HG03103 (cell line): ENCODE results near the gene CD79A.

Source experiments
- ATAC-seq: cut with Tn5 transposase; IDR thresholded peaks from one replicate; pipeline ENCODE4 v1.9.1; 2021; ENCODE audit warnings: low read depth; ENCODE audit not compliant: unreplicated experiment

The CD79A gene

GRCh38 chr19:41917676-41918075 is 40.6 kb downstream of the CD79A start:
- no peak for ATAC-seq

GRCh38 chr19:41918095-41918494 is 41.0 kb downstream of the CD79A start:
- ATAC-seq, result no peak

GRCh38 chr19:41918653-41919244 is 41.7 kb downstream of the CD79A start:
- ATAC-seq, result no peak

- ATAC-seq, result no peak
Observed at GRCh38 chr19:41919948-41920712, 43.1 kb downstream of the CD79A start.

GRCh38 chr19:41920882-41921576 is 44.0 kb downstream of the CD79A start:
- ATAC-seq, result no peak

GRCh38 chr19:41921577-41922576 is 44.8 kb downstream of the CD79A start:
- no peak for ATAC-seq

- ATAC-seq, result no peak
Observed at GRCh38 chr19:41922585-41922984, 45.5 kb downstream of the CD79A start.

GRCh38 chr19:41923045-41923788 is 46.1 kb downstream of the CD79A start:
- no peak for ATAC-seq

- no peak for ATAC-seq
Observed at GRCh38 chr19:41924151-41925145, 47.4 kb downstream of the CD79A start.

GRCh38 chr19:41925208-41926003 is 48.3 kb downstream of the CD79A start:
- ATAC-seq, result no peak

GRCh38 chr19:41926028-41926762 is 49.1 kb downstream of the CD79A start:
- ATAC-seq, result no peak

- ATAC-seq, result no peak
Observed at GRCh38 chr19:41926763-41927496, 49.9 kb downstream of the CD79A start.

GRCh38 chr19:41927497-41928192 is 50.6 kb downstream of the CD79A start:
- no peak for ATAC-seq

- ATAC-seq, result no peak
Observed at GRCh38 chr19:41928221-41928683, 51.2 kb downstream of the CD79A start, which contains the start of gene ERFL. Gene ERFL, minus strand, starts transcription at chr19:41928449. Its CDS starts 15,530 bp downstream, at chr19:41912919.

GRCh38 chr19:41928754-41929535 is 51.9 kb downstream of the CD79A start:
- ATAC-seq, result no peak
